Mesothelial cell of epicardium (in vitro differentiated cells): ENCODE measurements around the gene HILPDA. TPM values are rescaled to one million over a fixed set of nuclear protein-coding genes. Genes with fewer than 3 reads are reported as not detected.
A peak's percentile ranks its signal among the peaks of the same experiment; 100 is the strongest.

Experiments used
- DNase-seq, 2 experiments: peaks; one replicate each; pipeline ENCODE4 v3.0.0; 2021; ENCODE audit warnings: low spot score in 2 of 2; ENCODE audit not compliant: unreplicated experiment in 2 of 2
- H3K27ac Mint-ChIP-seq: 2 replicates; pipeline ENCODE4 v1.8.0; 2021; ENCODE audit warnings: mixed read lengths
- H3K27me3 Mint-ChIP-seq: 2 replicates; pipeline ENCODE4 v1.8.0; 2021; ENCODE audit warnings: low read depth, mixed read lengths
- H3K36me3 Mint-ChIP-seq: 2 replicates; pipeline ENCODE4 v1.8.0; 2021; ENCODE audit warnings: mixed read lengths
- H3K4me1 Mint-ChIP-seq: 2 replicates; pipeline ENCODE4 v1.8.0; 2021; ENCODE audit warnings: mixed read lengths
- H3K4me3 Mint-ChIP-seq: 2 replicates; pipeline ENCODE4 v1.8.0; 2021; ENCODE audit warnings: mild to moderate bottlenecking, moderate library complexity, mixed read lengths
- H3K9me3 Mint-ChIP-seq: 2 replicates; pipeline ENCODE4 v1.8.0; 2021; ENCODE audit warnings: mixed read lengths
- CTCF ChIP-seq: fragments of 200-600 bp; sonication (generic); IDR thresholded peaks from one replicate; pipeline ENCODE4 v1.5.0; 2021; ENCODE audit warnings: antibody characterized with exemption; ENCODE audit not compliant: unreplicated experiment
- total RNA-seq: library from RNA; stranded (reverse); gene quantifications from 3 replicates; pipeline ENCODE4 v1.2.1, GENCODE V29; 2021

The HILPDA gene
- total RNA-seq, 1 donor from 2014 or later = 25.6 TPM

GRCh38 chr7:128408709-128409595 is 46.7 kb upstream of the HILPDA start:
- no peak for TF ChIP-seq CTCF
- peak overlapping the region; percentile 73 for H3K4me3 Mint-ChIP-seq
- DNase-seq = no peak
- peaks cover 2% of the 10 kb centered on the region for H3K27me3 Mint-ChIP-seq
- peaks cover 38% of the 10 kb centered on the region for H3K4me1 Mint-ChIP-seq
- H3K36me3 Mint-ChIP-seq = no peaks in the 10 kb centered on the region
- peaks cover 6% of the 10 kb centered on the region for H3K9me3 Mint-ChIP-seq
- peak overlapping the region; percentile 55 for H3K27ac Mint-ChIP-seq

GRCh38 chr7:128409596-128410450 is 45.9 kb upstream of the HILPDA start, which contains the start of gene IMPDH1:
IMPDH1 (minus strand) TSS chr7:128409982; CDS start chr7:128409901, 81 bp downstream.
- Mint-ChIP-seq H3K4me3 (peak within 1 kb of the TSS; percentile 87), H3K9me3 (peaks cover 6% of the 10 kb centered on the region), H3K36me3 (no peaks in the 10 kb centered on the region), H3K27me3 (peaks cover 2% of the 10 kb centered on the region), H3K4me1 (peaks cover 30% of the 10 kb centered on the region), H3K27ac (peak within 1 kb of the TSS; percentile 95)
- DNase-seq = peak; percentile 82 to 89
- TF ChIP-seq CTCF = no peak

- H3K9me3 Mint-ChIP-seq = peaks cover 6% of the 10 kb centered on the region
- no peak for DNase-seq
Measured at GRCh38 chr7:128410451-128410753, 45.3 kb upstream of the HILPDA start.

DNA sequence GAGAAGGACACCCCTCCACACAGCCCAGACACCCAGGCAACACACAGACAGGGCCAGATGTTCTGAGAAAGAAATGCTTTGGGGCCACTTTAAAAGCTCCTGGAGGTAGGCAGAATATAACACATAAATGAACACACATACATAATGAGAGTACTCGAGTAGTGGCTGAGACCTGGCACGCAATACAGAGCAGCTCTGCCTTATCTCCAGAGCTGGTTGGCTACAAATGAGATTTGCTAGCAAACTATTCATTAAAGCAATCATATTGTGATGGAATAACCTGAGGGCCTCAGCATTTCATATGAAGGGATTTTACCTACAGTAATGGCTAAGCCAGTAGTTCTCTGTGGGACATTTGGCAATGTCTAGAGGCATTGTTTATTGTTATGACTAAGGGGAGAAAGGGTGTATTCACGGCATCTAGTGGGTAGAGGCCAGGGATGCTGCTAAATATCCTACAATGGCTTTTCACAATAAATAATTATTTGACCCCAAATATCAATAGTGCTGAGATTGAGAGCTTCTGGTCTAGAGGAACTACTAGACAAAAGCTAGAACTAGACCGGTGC is 40.4 kb upstream of the HILPDA start:
- no peak for TF ChIP-seq CTCF
- DNase-seq = no peak
- H3K27ac Mint-ChIP-seq = no peak overlapping the region
- no peak overlapping the region for H3K4me3 Mint-ChIP-seq
- peaks cover 2% of the 10 kb centered on the region for H3K4me1 Mint-ChIP-seq
- H3K36me3 Mint-ChIP-seq = no peaks in the 10 kb centered on the region
- H3K27me3 Mint-ChIP-seq = peaks cover 2% of the 10 kb centered on the region
- H3K9me3 Mint-ChIP-seq = peaks cover 6% of the 10 kb centered on the region

More at GRCh38 chr7:128410451-128410753, 45.3 kb upstream of the HILPDA start:
- peak overlapping the region; percentile 87 for H3K4me3 Mint-ChIP-seq
- no peak for TF ChIP-seq CTCF
- H3K27ac Mint-ChIP-seq = peak overlapping the region; percentile 95
- H3K36me3 Mint-ChIP-seq = no peaks in the 10 kb centered on the region
- H3K4me1 Mint-ChIP-seq = peaks cover 27% of the 10 kb centered on the region
- peaks cover 2% of the 10 kb centered on the region for H3K27me3 Mint-ChIP-seq

GRCh38 chr7:128417071-128417470 is 38.6 kb upstream of the HILPDA start:
- Mint-ChIP-seq H3K9me3 (peaks cover 6% of the 10 kb centered on the region), H3K27me3 (peaks cover 2% of the 10 kb centered on the region), H3K27ac (no peak overlapping the region), H3K4me1 (peaks cover 9% of the 10 kb centered on the region), H3K36me3 (no peaks in the 10 kb centered on the region), H3K4me3 (no peak overlapping the region)
- no peak for TF ChIP-seq CTCF
- DNase-seq = no peak
